DND-41 (cell line): Measurements from ENCODE around the gene COG5.

ENCODE experiments used
- ATAC-seq: fragments of 200-7000 bp; cut with Tn5 transposase; 3 replicates; pipeline ENCODE4 v1.9.1; 2021; ENCODE audit warnings: low read depth; ENCODE audit not compliant: insufficient read depth
- DNase-seq: peaks from one replicate; pipeline ENCODE4 v3.0.0-alpha.2; 2020
- H2AFZ ChIP-seq: 2 replicates; pipeline ENCODE4 v1.6.0; 2012; ENCODE audit warnings: low read depth, low read length
- H3K27ac ChIP-seq: 2 replicates; pipeline ENCODE4 v1.5.1; 2012; ENCODE audit warnings: low read length, inconsistent platforms
- H3K27me3 ChIP-seq: fragments of 200-600 bp; sonication (generic); 2 replicates; pipeline ENCODE4 v1.6.0; 2012; ENCODE audit warnings: low read length, mild to moderate bottlenecking, inconsistent platforms; ENCODE audit not compliant: insufficient read depth, poor library complexity
- H3K36me3 ChIP-seq: 2 replicates; pipeline ENCODE4 v1.5.1; 2012; ENCODE audit warnings: low read length, inconsistent platforms; ENCODE audit not compliant: insufficient read depth
- H3K4me1 ChIP-seq: 2 replicates; pipeline ENCODE4 v1.5.1; 2012; ENCODE audit warnings: mild to moderate bottlenecking, low read length; ENCODE audit not compliant: insufficient read depth
- H3K4me2 ChIP-seq: 2 replicates; pipeline ENCODE4 v1.6.0; 2012; ENCODE audit warnings: mild to moderate bottlenecking, moderate library complexity, low read length, inconsistent platforms; ENCODE audit not compliant: insufficient read depth
- H3K4me3 ChIP-seq, 2 experiments: fragments of 200-600 bp in 1 of 2; shearing (Covaris generic) in 1 of 2; 2 replicates each; pipeline ENCODE4 v1.5.1; 2012 to 2016; ENCODE audit warnings: inconsistent platforms in 2 of 2, low read length in 2 of 2, mild to moderate bottlenecking in 2 of 2, low read depth in 1 of 2, moderate library complexity in 1 of 2
- H3K79me2 ChIP-seq: 2 replicates; pipeline ENCODE4 v1.6.0; 2012; ENCODE audit warnings: low read length, inconsistent platforms; ENCODE audit not compliant: insufficient read depth
- H3K9ac ChIP-seq: 2 replicates; pipeline ENCODE4 v1.6.0; 2012; ENCODE audit warnings: low read depth, mild to moderate bottlenecking, inconsistent platforms, low read length, moderate library complexity
- H3K9me3 ChIP-seq: 2 replicates; pipeline ENCODE4 v1.5.1; 2012; ENCODE audit warnings: low read length, moderate library complexity, mild to moderate bottlenecking, inconsistent platforms; ENCODE audit not compliant: insufficient read depth, severe bottlenecking
- H4K20me1 ChIP-seq: 2 replicates; pipeline ENCODE4 v1.6.0; 2012; ENCODE audit warnings: low read length; ENCODE audit not compliant: insufficient read depth
- EZH2 ChIP-seq: IDR thresholded peaks from 3 replicates; pipeline ENCODE4 v1.6.1; 2012; ENCODE audit warnings: borderline replicate concordance, low read depth, mild to moderate bottlenecking, moderate library complexity, low read length, inconsistent platforms; ENCODE audit not compliant: severe bottlenecking
- TF ChIP-seq, protein P1 (sequence below): IDR thresholded peaks from 2 replicates; pipeline ENCODE4 v1.5.1; 2012; ENCODE audit warnings: borderline replicate concordance, low read length, moderate library complexity, mild to moderate bottlenecking; ENCODE audit not compliant: poor library complexity, severe bottlenecking; ENCODE audit errors: extremely low read depth

The COG5 gene

GRCh38 chr7:107534139-107534538 is 29.6 kb downstream of the COG5 start:
- Histone ChIP-seq H3K27ac (no peak overlapping the region), H3K4me3 (no peak overlapping the region), H3K79me2 (peaks cover 11% of the 10 kb centered on the region), H3K9ac (no peak overlapping the region), H3K27me3 (no peaks in the 10 kb centered on the region), H3K36me3 (peaks cover 17% of the 10 kb centered on the region), H3K4me1 (no peaks in the 10 kb centered on the region), H3K4me2 (no peak overlapping the region), H4K20me1 (no peaks in the 10 kb centered on the region), H2AFZ (no peak overlapping the region), H3K9me3 (peaks cover 3% of the 10 kb centered on the region)
- ATAC-seq (no peak), DNase-seq (no peak)
- TF ChIP-seq, protein P1, sequence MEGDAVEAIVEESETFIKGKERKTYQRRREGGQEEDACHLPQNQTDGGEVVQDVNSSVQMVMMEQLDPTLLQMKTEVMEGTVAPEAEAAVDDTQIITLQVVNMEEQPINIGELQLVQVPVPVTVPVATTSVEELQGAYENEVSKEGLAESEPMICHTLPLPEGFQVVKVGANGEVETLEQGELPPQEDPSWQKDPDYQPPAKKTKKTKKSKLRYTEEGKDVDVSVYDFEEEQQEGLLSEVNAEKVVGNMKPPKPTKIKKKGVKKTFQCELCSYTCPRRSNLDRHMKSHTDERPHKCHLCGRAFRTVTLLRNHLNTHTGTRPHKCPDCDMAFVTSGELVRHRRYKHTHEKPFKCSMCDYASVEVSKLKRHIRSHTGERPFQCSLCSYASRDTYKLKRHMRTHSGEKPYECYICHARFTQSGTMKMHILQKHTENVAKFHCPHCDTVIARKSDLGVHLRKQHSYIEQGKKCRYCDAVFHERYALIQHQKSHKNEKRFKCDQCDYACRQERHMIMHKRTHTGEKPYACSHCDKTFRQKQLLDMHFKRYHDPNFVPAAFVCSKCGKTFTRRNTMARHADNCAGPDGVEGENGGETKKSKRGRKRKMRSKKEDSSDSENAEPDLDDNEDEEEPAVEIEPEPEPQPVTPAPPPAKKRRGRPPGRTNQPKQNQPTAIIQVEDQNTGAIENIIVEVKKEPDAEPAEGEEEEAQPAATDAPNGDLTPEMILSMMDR = no peak
- TF ChIP-seq EZH2 = no peak

- H3K27ac ChIP-seq = no peak overlapping the region
- H3K27me3 ChIP-seq = no peaks in the 10 kb centered on the region
- no peak overlapping the region for H3K9ac ChIP-seq
- no peak overlapping the region for H3K4me2 ChIP-seq
- no peak overlapping the region for H3K4me3 ChIP-seq
- no peaks in the 10 kb centered on the region for H4K20me1 ChIP-seq
- peaks cover 9% of the 10 kb centered on the region; the same call in 1 of the 2 replicates for H3K79me2 ChIP-seq
- DNase-seq = no peak
- no peak for ATAC-seq
- H3K36me3 ChIP-seq = peaks cover 10% of the 10 kb centered on the region; the same call in 1 of the 2 replicates
- no peaks in the 10 kb centered on the region for H3K4me1 ChIP-seq
- TF ChIP-seq, protein P1 = no peak
- TF ChIP-seq EZH2 = no peak
- no peak overlapping the region for H2AFZ ChIP-seq
- no peaks in the 10 kb centered on the region for H3K9me3 ChIP-seq
Measured at GRCh38 chr7:107530751-107531150, 33.0 kb downstream of the COG5 start.

GRCh38 chr7:107528461-107528860 is 35.3 kb downstream of the COG5 start:
- Histone ChIP-seq H3K27me3 (no peaks in the 10 kb centered on the region), H2AFZ (no peak overlapping the region), H3K4me2 (no peak overlapping the region), H3K4me3 (no peak overlapping the region), H3K79me2 (peaks cover 5% of the 10 kb centered on the region; the same call in 1 of the 2 replicates), H3K27ac (no peak overlapping the region), H3K9me3 (no peaks in the 10 kb centered on the region), H3K9ac (no peak overlapping the region), H3K4me1 (no peaks in the 10 kb centered on the region), H3K36me3 (peaks cover 23% of the 10 kb centered on the region; the same call in 1 of the 2 replicates), H4K20me1 (no peaks in the 10 kb centered on the region)
- no peak for TF ChIP-seq EZH2
- TF ChIP-seq, protein P1 = no peak
- DNase-seq = no peak
- ATAC-seq = no peak

DNA sequence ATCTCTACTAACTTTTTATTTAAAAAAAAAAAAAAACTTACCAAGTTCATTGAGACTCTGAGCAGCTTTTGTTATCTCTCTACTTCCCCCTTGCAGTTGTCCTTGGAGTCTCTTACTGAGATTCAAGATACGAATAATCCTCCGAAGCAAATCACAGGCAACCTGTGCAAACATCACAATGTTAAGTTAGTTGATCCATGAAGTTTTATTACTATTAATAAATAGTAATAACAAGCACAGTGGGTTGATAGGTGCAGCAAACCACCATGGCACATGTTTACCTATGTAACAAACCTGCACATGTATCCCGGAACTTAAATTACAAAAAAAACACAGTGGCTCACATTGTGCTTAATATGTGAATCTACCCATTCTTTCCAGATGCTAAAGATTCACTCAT is 36.5 kb downstream of the COG5 start:
- H3K27ac ChIP-seq = no peak overlapping the region
- H4K20me1 ChIP-seq = no peaks in the 10 kb centered on the region
- no peaks in the 10 kb centered on the region for H3K4me1 ChIP-seq
- DNase-seq = no peak
- H3K79me2 ChIP-seq = peaks cover 5% of the 10 kb centered on the region; the same call in 1 of the 2 replicates
- no peaks in the 10 kb centered on the region for H3K9me3 ChIP-seq
- no peaks in the 10 kb centered on the region for H3K27me3 ChIP-seq
- ATAC-seq = no peak
- peaks cover 23% of the 10 kb centered on the region; the same call in 1 of the 2 replicates for H3K36me3 ChIP-seq
- no peak overlapping the region for H3K4me3 ChIP-seq
- no peak overlapping the region for H3K9ac ChIP-seq
- no peak overlapping the region for H3K4me2 ChIP-seq
- TF ChIP-seq, protein P1 = no peak
- no peak for TF ChIP-seq EZH2
- no peak overlapping the region for H2AFZ ChIP-seq
